ENCODE data around the gene SPIN2B.
"Not testable (repeated sequence)": the region's sequence is repeated elsewhere in the genome, so short reads cannot be mapped to it uniquely, and the experiment has no call there.

Gene SPIN2B

GRCh38 chrX:57121162-57121755, at the start of gene SPIN2B:
Gene SPIN2B (minus strand): TSS chrX:57121548.
- peak; percentile 80 for DNase-seq

DNA sequence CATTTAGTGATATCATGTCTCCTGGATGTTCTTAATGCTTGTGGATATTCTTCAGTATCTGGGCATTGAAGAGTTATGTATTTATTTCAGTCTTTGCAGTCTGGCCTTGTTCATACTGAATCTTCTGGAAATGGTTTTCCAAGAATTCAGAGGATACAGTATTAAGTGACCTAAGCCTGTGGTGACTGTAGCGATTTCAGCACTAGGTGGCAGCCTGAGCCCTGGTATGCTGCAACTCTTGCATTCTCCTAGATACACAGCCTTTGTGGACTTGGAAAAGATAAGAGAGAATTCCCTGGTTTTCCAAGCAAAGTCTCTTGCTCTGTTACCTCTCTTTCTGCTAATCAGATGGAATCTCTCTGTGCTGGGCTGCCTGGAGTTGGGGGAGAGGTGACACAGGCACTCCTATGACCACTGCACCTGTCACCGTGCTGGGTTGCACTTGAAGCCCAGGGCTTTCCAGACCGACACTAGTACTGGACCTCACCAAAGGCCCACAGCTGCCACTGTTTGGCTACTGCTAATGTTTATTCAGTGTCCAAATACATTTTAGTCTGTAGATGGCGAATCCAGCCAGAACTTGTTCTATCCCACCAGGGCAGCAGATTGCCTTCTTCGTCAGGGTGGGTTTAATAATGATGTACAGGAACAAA, 35.2 kb upstream of the SPIN2B start:
- DNase-seq = no peak

DNA sequence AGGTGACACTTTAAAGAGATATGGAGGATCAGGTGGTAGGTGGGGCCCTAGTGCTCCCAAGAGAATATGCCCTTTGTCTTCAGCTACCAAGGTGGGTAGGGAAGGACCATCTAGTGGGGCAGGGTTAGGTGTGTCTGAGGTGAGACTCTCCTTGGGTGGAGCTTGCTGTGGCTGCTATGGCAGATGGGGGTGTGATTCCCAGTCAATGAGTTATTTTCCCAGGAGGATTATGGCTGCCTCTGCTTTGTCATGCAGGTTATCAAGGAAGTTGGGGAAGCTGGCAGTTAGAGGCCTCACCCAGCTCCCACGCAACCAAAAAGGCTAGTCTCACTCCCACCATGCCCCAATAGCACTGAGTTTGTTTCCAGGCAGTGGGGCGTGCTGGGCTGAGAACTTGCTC, 33.8 kb upstream of the SPIN2B start:
- no peak for DNase-seq

GRCh38 chrX:57152222-57152621, 30.9 kb upstream of the SPIN2B start:
- not testable (repeated sequence) for DNase-seq

GRCh38 chrX:57138674-57139073, 17.3 kb upstream of the SPIN2B start:
- DNase-seq = no peak

DNA sequence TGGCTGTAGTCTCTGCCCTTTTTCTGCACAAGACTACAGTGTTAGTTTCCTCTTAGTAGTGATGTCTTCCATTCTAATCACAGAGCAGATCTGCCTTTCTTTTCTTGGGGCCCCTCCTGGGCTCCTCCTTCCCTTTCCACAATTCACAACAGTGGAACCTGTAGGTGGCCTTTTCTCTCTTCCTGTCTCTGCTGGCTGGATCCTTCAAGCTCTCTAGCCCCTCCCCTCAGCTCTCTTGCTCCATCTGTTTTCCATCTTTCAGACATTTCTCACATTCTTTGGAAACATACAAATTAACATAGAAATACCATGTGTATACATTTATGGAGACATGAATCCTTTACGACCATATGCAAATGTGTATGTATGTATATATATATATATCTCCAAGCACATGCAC, 16.2 kb upstream of the SPIN2B start:
- no peak for DNase-seq

GRCh38 chrX:57137073-57137472, 15.7 kb upstream of the SPIN2B start, which contains the start of gene SPIN2A:
Gene SPIN2A (minus strand): TSS chrX:57137397. CDS start chrX:57136597, 800 bp downstream.
- not testable (repeated sequence) for DNase-seq

- not testable (repeated sequence) for DNase-seq
Measured at GRCh38 chrX:57136589-57136988, 15.2 kb upstream of the SPIN2B start.

- no peak for DNase-seq
Measured at GRCh38 chrX:57135287-57135686, 13.9 kb upstream of the SPIN2B start.

GRCh38 chrX:57134702-57135101, 13.4 kb upstream of the SPIN2B start:
- DNase-seq = no peak

- no peak for DNase-seq
Measured at GRCh38 chrX:57133706-57134105, 12.4 kb upstream of the SPIN2B start.

DNA sequence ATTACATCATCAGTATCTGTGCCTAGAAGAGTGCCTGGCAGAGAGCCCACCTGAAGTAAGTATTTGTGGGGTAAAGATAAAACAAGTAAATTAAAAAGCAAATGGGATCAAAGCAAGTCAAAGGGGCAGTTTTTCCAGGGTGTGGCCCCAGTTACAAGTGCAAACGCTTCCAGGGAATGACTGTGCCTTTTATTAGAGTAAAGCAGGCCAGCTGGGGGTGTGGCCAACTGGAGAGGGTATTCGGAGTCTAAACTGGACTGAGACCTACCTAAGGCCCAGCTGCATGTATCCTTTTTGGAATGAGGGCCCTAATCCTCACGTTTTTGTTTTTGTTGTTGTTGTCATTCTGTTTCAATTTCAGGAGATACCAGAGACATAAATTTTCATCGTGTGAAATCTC, 11.9 kb upstream of the SPIN2B start:
- not testable (repeated sequence) for DNase-seq

DNA sequence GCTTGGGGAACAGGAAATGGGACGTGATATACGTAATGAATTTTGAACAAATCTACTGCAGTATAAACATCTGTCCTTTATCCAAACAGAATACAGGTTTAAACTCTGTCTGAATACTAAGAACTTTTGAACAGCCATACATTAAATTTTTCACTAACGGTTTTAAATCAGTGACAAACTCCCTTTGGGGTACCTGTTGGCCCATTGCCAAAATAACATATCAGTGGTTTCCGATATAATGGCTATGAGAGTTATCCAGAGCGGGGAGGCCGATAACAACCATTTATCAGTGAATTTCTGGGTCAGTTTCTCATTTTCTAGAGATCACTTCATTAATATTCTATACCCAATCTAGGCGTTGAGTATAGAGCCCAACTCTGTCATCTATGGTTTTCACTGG, 10.7 kb upstream of the SPIN2B start:
- DNase-seq = no peak

DNA sequence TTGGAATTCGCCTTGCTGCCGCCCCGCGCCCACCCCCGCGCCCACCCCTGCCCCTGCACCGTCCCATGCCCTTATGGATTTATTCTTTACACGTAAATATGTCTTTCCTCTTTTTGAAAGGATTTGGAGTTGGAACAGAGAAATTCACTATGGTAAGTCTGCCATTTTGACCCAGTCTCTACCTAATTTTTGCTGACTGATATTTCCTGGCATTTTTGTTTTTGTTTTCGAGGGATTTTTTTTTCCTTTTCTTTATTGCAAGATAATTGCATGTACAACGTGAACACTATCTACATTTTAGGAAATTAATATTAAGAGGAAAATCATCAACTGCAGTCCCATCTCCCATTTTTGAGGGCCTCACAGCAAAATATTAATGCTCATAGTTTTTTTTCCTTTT, 468 bp upstream of the SPIN2B start:
- DNase-seq = no peak

DNA sequence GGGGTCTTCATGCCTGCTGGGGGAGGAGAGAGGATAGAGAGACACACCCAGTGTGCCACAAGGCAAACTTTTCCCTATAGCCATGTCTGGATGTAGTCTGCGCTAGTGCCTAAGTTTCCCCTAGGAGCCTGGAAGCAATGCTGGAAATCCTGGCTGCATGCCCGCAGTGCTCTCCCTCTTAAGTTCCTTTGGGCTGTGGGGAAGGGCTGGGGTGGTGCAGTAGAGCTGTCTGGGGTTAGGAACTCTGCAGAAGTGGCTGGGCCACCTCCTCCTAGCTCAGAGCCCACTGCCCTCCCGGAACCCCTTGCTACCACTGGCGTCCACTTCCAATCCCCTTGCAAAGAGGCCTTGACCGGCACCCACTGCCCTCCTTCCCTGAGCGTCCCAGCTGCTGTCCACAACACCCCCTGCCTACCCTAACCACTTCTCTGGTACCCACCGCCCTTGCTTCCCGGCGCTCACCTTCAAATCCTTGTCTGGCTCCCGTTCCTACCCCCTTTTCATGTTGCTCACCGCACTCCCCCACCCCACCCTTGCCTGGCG, 658 bp downstream of the SPIN2B start:
- not testable (repeated sequence) for DNase-seq

GRCh38 chrX:57119416-57119815, 1.9 kb downstream of the SPIN2B start:
- no peak for DNase-seq

- not testable (repeated sequence) for DNase-seq
Measured at GRCh38 chrX:57117566-57117965, 3.8 kb downstream of the SPIN2B start.

DNA sequence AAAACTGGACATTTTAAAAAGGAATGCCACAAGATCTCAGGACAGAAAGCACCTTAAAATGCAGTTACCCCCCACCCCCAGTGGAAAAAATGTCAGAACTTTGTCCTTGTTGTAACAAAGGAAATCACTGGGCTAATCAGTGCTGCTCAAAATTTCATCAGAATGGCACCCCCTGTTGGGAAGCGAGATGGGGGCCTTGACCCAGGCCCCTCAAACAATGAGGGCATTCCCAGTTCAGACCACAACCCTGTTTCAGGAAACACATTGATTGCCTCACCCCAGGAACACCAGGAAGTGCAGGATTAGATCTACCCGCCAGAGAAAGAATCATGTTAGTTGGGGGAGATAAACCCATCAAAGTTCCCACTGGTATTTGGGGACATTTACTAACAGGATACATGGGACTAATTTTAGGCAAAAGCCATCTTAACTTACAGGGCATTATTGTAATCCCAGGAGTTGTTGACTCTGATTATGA, 16.4 kb downstream of the SPIN2B start:
- DNase-seq = no peak

GRCh38 chrX:57104406-57104805, 16.9 kb downstream of the SPIN2B start:
- no peak for DNase-seq

DNA sequence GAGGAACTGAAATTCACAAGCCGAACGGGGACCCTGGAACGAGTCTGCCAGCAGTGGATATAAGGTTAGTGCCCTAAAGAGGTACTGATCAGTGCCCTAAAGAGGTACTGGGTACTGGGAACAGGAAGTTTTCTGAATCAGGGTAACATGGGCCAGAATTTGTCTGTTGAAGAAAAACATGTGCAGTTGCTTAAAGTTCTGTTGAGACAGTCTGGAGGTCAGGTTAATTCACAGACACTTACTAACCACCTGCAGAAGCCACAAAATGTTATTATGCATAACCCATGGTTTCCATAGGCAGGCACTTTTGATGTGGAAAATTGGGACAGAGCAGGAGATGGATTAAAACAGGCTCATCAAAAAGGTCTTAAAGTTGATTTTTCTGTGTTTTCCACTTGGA, 17.9 kb downstream of the SPIN2B start:
- no peak for DNase-seq

DNA sequence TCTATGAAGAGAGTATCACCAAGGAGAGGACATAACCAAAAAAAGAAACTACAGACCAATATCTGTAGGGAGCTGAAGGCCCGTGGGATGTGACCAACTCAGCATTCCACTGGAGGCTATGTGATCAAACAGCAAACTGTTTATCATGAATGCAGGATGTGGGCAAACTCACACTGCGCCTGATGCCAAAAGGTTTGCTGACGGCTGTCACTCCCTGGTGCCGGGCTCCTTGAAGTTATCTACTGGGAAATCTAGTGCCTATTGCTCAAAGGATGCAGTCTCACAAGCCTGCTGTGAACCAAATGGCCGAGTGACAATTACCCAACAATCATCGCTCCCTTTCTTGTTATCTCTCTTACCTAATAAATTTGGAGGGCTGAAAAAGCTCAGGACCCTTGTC, 18.4 kb downstream of the SPIN2B start:
- not testable (repeated sequence) for DNase-seq

DNA sequence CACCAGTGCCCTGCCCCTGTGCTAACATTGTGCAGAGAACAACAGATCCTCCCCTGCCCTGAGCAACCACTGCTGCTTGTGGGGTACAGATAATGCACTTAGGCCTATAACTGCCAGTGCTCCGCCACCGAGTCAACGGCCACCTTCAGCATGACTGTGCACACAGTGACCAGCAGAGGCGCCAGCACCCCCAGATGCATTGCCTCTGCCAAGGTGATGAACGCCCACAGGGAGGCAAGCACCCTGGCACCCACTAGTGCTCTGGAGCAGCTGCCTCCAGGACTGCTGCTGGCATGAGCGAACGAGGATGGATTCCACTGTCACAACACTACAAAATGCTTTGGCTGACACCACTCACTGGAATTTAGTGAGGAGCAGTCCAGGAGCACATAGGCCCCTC, 38.2 kb downstream of the SPIN2B start:
- no peak for DNase-seq

GRCh38 chrX:57074458-57074857, 46.9 kb downstream of the SPIN2B start:
- no peak for DNase-seq

Data from activated naive CD4-positive, alpha-beta T cell treated with anti-CD3 and anti-CD28 coated beads, Interleukin-2, amount 50 U/mL, for 16 hours (primary cell).